GM12801 (cell line): ENCODE measurements around the gene ZMIZ1.

Experiments
- CTCF ChIP-seq: IDR thresholded peaks from one replicate; pipeline ENCODE4 v1.5.1; 2011; ENCODE audit warnings: control low read depth; ENCODE audit not compliant: insufficient read length; ENCODE audit errors: extremely low read depth

ZMIZ1 gene

GRCh38 chr10:79304479-79305087, 235.8 kb downstream of the ZMIZ1 start:
- TF ChIP-seq CTCF, result no peak

DNA sequence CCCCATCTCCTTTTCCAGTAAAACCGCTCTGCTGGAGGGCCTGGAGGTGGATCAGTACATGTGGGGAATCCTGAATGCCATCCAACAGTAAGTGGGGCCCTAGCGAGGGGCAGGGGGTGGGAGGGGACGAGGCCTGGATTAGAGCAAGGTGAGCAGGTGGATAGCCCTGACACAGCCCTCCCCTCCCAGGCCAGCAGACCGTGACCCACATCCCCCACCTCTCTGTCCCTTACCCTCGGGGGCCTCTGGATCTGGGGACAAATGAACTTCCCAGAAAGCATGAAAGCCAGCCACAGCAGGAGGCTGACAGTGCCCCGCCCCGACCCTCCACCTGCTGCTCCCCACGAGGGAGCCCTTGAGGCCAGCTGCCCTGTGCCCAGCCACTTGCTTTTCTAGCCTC, 236.7 kb downstream of the ZMIZ1 start:
- no peak for TF ChIP-seq CTCF

GRCh38 chr10:79305988-79306387, 237.2 kb downstream of the ZMIZ1 start:
- no peak for TF ChIP-seq CTCF

DNA sequence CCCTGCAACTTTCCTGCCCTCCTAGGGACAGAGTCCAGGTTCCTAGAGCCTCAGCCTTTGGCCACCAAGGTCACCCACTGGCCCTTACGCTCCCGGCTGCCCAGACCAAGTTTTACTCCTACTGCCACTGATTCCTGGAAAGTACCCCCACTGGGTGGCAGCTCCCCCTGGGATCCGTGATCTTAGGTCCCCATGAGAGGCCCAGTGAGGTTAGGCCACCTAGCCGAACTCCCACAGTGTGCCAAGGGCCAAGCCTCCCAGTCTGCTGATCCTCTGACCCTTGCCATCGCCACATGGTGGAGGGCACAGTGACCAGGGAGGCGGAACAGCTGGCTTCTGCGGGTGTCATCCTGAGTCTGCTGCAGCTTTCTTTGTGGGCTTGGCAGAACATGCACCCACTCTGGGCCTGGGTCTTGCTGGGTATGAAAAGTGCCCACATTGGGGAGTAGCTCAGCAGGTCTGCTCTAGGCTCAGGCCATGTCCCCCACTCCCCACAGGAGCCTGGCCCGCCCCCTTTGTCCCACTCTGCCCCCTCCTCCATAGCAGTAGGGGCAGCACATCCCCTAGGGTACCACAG, 238.0 kb downstream of the ZMIZ1 start:
- TF ChIP-seq CTCF, result no peak

DNA sequence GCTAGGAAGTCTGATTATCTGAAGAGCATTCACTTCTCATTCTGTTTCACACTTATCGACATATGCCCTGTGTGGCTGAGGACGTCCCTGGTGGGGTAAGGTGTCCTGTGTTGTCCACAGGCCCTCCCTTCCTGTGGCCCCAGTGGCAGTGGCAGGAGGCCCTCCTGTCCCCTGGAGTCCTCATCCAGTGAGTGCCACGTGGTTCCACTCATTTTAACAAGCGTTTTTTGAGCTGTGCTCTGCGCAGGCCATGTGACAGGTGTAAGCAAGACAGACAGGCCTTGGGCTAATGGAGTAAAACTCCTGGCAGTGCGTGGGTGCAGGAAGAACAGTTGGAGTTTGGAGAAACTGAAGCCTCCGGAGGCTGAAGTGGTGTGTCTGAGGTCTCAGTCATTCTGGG, 239.2 kb downstream of the ZMIZ1 start:
- no peak for TF ChIP-seq CTCF

- TF ChIP-seq CTCF, result no peak
Observed at GRCh38 chr10:79308969-79309665, 240.4 kb downstream of the ZMIZ1 start.

GRCh38 chr10:79310200-79310865, 241.6 kb downstream of the ZMIZ1 start:
- TF ChIP-seq CTCF, result no peak
